ENCODE data around the gene SIRPB2.
A peak's percentile ranks its signal among the peaks of the same experiment; 100 is the strongest.

SIRPB2 gene

DNA sequence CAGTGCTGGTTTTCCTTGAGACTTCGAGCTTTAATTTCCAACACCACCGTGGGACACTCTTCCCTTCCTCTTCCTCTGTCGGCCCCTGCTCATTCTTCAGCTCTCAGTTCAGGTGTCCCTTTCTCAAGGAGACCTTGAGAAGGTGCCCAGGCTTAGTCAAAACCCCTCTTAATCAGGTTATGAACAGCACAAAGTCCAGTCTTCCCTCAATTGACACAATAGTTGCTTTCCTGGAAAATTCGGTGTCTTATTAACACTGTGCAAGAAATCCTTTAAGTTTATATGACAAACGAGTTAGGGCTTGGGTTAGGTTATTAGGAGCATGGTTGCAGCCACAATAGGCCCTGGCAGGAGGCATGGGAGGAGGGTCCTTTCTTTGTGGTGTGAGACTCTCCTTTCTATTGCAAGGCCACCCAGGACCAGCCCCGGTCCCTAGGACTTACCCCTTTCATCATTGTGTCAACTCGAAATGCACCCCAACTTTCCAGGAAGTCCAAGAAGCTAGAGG, 23.0 kb downstream of the SIRPB2 start:
- no peak for DNase-seq
- TF ChIP-seq, protein P1, sequence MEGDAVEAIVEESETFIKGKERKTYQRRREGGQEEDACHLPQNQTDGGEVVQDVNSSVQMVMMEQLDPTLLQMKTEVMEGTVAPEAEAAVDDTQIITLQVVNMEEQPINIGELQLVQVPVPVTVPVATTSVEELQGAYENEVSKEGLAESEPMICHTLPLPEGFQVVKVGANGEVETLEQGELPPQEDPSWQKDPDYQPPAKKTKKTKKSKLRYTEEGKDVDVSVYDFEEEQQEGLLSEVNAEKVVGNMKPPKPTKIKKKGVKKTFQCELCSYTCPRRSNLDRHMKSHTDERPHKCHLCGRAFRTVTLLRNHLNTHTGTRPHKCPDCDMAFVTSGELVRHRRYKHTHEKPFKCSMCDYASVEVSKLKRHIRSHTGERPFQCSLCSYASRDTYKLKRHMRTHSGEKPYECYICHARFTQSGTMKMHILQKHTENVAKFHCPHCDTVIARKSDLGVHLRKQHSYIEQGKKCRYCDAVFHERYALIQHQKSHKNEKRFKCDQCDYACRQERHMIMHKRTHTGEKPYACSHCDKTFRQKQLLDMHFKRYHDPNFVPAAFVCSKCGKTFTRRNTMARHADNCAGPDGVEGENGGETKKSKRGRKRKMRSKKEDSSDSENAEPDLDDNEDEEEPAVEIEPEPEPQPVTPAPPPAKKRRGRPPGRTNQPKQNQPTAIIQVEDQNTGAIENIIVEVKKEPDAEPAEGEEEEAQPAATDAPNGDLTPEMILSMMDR (IDR thresholded peaks at IDR 0.05), result no peak
- Histone ChIP-seq H3K27me3 (no peaks in the 10 kb centered on the region), H3K27ac (no peak overlapping the region), H3K9me3 (no peaks in the 10 kb centered on the region), H3K4me3 (no peak overlapping the region), H3K4me1 (peaks cover 0 to 54% (median 42%) of the 10 kb centered on the region in 4 donors), H3K36me3 (peaks cover 0 to 6% (median 2%) of the 10 kb centered on the region in 3 donors)
- intact Hi-C loops (cut with DNase I; ENCODE audit: low total_unique reads), result loop anchor here (2.0 to 10.0 kb wide), 4 partner anchors 76 to 1184 kb away; partner anchors contain the start of genes FKBP1A, NOP56 and PSMF1

DNA sequence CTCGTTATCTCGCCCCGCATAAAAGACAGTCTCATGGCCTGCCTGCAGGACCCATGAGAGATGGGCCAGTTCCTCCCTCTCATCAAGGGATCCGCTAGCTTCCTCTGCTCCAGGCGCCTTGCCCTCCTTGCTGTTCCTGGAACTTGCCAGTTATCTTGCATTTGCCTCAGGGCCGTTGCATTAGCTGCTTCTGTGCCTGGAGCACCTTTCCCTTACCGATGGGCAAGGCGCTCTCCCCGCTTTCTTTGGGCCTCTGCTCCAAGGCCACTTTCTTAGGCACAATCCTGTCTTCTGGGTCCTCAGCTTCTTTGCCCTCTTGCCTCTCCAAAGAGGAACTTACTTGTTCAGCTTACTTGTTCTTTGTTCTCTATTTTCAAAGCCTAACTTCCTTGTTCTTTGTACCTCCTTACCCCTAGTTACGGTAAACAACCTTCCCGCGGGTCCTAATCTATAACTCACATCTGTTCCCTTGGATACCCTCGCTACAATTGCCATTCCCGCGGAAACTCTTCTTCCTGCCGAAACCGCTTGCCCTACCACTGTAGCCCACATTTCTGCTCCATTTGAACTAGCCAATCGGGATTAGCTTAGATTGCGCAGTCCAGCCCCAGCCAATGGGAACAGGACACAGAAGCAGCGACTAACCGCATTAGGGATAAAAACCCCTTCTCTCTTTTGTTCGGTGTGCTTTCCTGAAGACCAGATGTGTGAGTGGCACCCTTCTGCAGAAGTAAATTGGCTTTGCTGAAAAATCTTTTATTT, 23.7 kb downstream of the SIRPB2 start:
- H3K9me3 ChIP-seq, result no peaks in the 10 kb centered on the region
- peaks cover 0 to 58% (median 45%) of the 10 kb centered on the region in 4 donors for H3K4me1 ChIP-seq
- peaks cover 0 to 12% (median 7%) of the 10 kb centered on the region in 3 donors for H3K36me3 ChIP-seq
- peak overlapping the region; percentile 12 to 88 for H3K27ac ChIP-seq
- H3K4me3 ChIP-seq, result peak overlapping the region; percentile 82 to 93
- H3K27me3 ChIP-seq, result no peaks in the 10 kb centered on the region
- peak in 1 of 2 donors; percentile 41 for DNase-seq
- TF ChIP-seq, protein P1 (IDR thresholded peaks at IDR 0.05), result no peak
- intact Hi-C loops (cut with DNase I; ENCODE audit: low total_unique reads), result loop anchor here (2.0 to 10.0 kb wide), 4 partner anchors 75 to 1185 kb away; partner anchors contain the start of genes FKBP1A, NOP56 and PSMF1

GRCh38 chr20:1467082-1467354, 24.2 kb downstream of the SIRPB2 start:
- Histone ChIP-seq H3K9me3 (no peaks in the 10 kb centered on the region), H3K4me3 (peak overlapping the region; percentile 82 to 93), H3K27ac (peak overlapping the region; percentile 12 to 88), H3K27me3 (no peaks in the 10 kb centered on the region), H3K4me1 (peaks cover 0 to 58% (median 45%) of the 10 kb centered on the region in 4 donors), H3K36me3 (peaks cover 0 to 13% (median 7%) of the 10 kb centered on the region in 3 donors)
- intact Hi-C loops (cut with DNase I; ENCODE audit: low total_unique reads), result loop anchor here (5.0 to 10.0 kb wide), 3 partner anchors 75 to 1185 kb away; partner anchors contain the start of genes FKBP1A, NOP56 and PSMF1
- TF ChIP-seq, protein P1 (IDR thresholded peaks at IDR 0.05), result no peak
- DNase-seq, result no peak

DNA sequence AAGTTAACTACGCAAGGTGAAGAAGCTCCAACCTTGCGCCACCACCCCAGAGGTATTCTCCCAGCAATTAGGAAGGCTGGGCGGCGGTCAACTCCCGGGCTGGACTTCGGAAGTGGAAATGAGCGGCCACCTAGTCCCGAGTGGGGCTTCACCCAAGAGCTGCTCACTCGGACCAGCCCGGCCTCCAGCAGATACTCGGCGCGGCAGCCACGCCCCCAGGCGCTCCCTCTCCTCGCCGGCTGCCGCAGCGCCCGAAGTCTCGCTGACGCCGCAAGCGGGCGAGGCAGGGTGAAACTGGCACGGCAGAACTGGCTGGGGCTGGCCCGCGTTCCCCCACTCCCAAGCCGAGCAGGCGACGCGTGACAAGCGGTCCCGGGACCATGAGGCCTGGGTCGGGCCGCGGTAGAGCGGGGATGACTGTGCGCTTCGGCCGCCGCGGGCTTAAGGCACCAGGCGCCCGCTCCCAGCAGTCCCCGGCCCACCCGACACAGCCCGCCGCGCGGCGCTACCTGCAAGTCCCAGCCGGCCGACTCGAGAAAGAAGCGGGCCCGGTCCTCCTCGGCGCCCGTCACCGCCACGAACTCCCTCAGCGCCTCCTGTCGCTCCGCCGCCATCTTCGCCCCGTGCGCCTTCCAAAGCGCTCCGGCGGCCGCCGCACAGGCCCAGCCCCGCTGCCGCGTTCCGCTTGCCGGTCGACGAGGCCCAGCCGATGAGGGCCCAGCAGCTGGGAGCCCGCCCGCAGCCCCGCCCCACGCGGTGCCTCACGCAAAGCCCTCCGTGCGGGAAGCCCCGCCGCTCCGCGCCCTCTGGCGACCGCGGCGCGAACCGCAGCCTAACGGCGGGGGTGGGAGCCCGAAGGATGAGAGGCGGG, 24.8 kb downstream of the SIRPB2 start, which contains the start of gene NSFL1C:
TSS of gene NSFL1C (minus strand) at position 639 of the 871 bp plus-strand sequence. CDS start at position 614, 25 bp downstream.
- intact Hi-C loops (cut with DNase I; ENCODE audit: low total_unique reads), result loop anchor here (5.0 to 10.0 kb wide), 3 partner anchors 74 to 1186 kb away; partner anchors contain the start of genes FKBP1A, NOP56 and PSMF1
- Histone ChIP-seq H3K27me3 (no peaks in the 10 kb centered on the region), H3K27ac (peak within 1 kb of the TSS; percentile 85 to 88), H3K9me3 (no peaks in the 10 kb centered on the region), H3K4me3 (peak within 1 kb of the TSS; percentile 82 to 93), H3K4me1 (peaks cover 0 to 58% (median 45%) of the 10 kb centered on the region in 4 donors), H3K36me3 (peaks cover 0 to 15% (median 7%) of the 10 kb centered on the region in 3 donors)
- TF ChIP-seq, protein P1 (IDR thresholded peaks at IDR 0.05), result peak; percentile 95 to 99
- peak; percentile 90 to 97 for DNase-seq
